ENCODE measurements around the gene RLN2.

DNA sequence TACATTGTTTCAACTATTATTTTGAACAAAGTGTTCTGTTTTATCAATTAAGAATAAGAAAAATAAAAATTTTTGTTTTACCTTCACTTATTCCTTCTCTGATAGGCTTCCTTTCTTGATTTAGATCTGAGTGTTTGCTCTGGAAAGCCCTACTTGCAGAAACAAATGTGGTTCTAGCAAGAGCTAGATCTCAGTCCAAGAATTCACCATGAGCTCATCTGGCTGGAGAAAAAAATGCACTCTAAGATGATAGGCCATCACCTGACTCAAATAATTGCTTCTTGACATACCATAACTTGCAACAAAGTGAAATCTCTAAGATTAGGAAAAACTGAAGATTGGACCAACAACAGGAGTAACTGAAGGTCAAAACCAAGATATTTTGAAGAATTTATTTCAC lies 6.3 kb upstream of the RLN2 start:
- TF ChIP-seq POLR2A (IDR thresholded peaks at IDR 0.05) (no peak), EP300 (IDR thresholded peaks at IDR 0.05) (no peak)
